Mesodermal cell (in vitro differentiated cells): ENCODE measurements around the gene OR10G6. TPM values are rescaled to one million over a fixed set of nuclear protein-coding genes. Genes with fewer than 3 reads are reported as not detected.
"Not testable (repeated sequence)": the region's sequence is repeated elsewhere in the genome, so short reads cannot be mapped to it uniquely, and the experiment has no call there.

Experiments
- H3K27ac ChIP-seq: 2 replicates; pipeline ENCODE4 v1.7.0; 2013; ENCODE audit warnings: mild to moderate bottlenecking, low read depth, low read length, moderate library complexity; ENCODE audit not compliant: severe bottlenecking
- H3K36me3 ChIP-seq: 2 replicates; pipeline ENCODE4 v1.7.1; 2013; ENCODE audit warnings: mild to moderate bottlenecking, low read length, moderate library complexity; ENCODE audit not compliant: control insufficient read depth, insufficient read depth
- H3K4me1 ChIP-seq: one replicate; pipeline ENCODE4 v1.7.1; 2013; ENCODE audit warnings: mild to moderate bottlenecking, low read length; ENCODE audit not compliant: insufficient read depth, control insufficient read depth, poor library complexity, severe bottlenecking
- H3K4me3 ChIP-seq: 2 replicates; pipeline ENCODE4 v1.7.0; 2013; ENCODE audit warnings: low read length, control low read depth, mild to moderate bottlenecking; ENCODE audit not compliant: insufficient read depth, poor library complexity, severe bottlenecking; ENCODE audit errors: extremely low read depth
- H3K9me3 ChIP-seq: 2 replicates; pipeline ENCODE4 v1.7.1; 2013; ENCODE audit warnings: mild to moderate bottlenecking, low read length, moderate library complexity; ENCODE audit not compliant: control insufficient read depth
- WGBS, 2 experiments: methylation state at CpG; one replicate each; pipeline ENCODE4 v1.1.5; 2013; ENCODE audit warnings: missing lambda C conversion rate in 2 of 2; ENCODE audit not compliant: insufficient coverage in 2 of 2; 5-methylcytosine and 5-hydroxymethylcytosine counted together
- polyA plus RNA-seq, 2 experiments: library from polyadenylated mRNA; stranded (reverse); fragments of 50-300 nt; gene quantifications; one replicate each; pipeline ENCODE4 v1.2.3, GENCODE V29; 2013

The OR10G6 gene
- not detected for polyA plus RNA-seq (2013, experiment 1 of 2)
- polyA plus RNA-seq (2013, experiment 2 of 2) = not detected

- Histone ChIP-seq H3K9me3 (no peaks in the 10 kb centered on the region), H3K4me1 (no peaks in the 10 kb centered on the region), H3K36me3 (no peaks in the 10 kb centered on the region), H3K27ac (no peak within 1 kb of the TSS), H3K4me3 (no peak within 1 kb of the TSS)
- 88 to 100% methylated on average over 1 of the region's 1 CpG for WGBS, 2 experiments
Observed at GRCh38 chr11:123995119-123995518, at the start of gene OR10G6. OR10G6 (minus strand) TSS chr11:123995161; CDS start chr11:123995161, 0 bp downstream.

- no peaks in the 10 kb centered on the region for H3K4me1 ChIP-seq
- H3K4me3 ChIP-seq = no peak overlapping the region
- 74 to 100% methylated on average over 1 to 2 of the region's 4 CpGs for WGBS, 2 experiments
- H3K27ac ChIP-seq = no peak overlapping the region
- no peaks in the 10 kb centered on the region for H3K36me3 ChIP-seq
- no peaks in the 10 kb centered on the region for H3K9me3 ChIP-seq
Observed at GRCh38 chr11:124043420-124043819, 48.5 kb upstream of the OR10G6 start.

- no peaks in the 10 kb centered on the region for H3K4me1 ChIP-seq
- no peak within 1 kb of the TSS for H3K4me3 ChIP-seq
- 20% methylated on average over 1 of the region's 1 CpG; no CpG with 5 or more reads in 1 of the 2 experiments for WGBS, 2 experiments
- H3K9me3 ChIP-seq = no peaks in the 10 kb centered on the region
- H3K36me3 ChIP-seq = no peaks in the 10 kb centered on the region
- no peak within 1 kb of the TSS for H3K27ac ChIP-seq
Observed at GRCh38 chr11:124041254-124041653, 46.3 kb upstream of the OR10G6 start, which contains the start of gene OR10G7. OR10G7 (minus strand) TSS chr11:124041325; CDS start chr11:124039001, 2,324 bp downstream.

GRCh38 chr11:124039557-124039956 is 44.6 kb upstream of the OR10G6 start:
- 85 to 89% methylated on average over 4 to 7 of the region's 9 CpGs for WGBS, 2 experiments
- H3K9me3 ChIP-seq = no peaks in the 10 kb centered on the region
- no peak overlapping the region for H3K27ac ChIP-seq
- H3K4me1 ChIP-seq = no peaks in the 10 kb centered on the region
- H3K36me3 ChIP-seq = no peaks in the 10 kb centered on the region
- no peak overlapping the region for H3K4me3 ChIP-seq

- Histone ChIP-seq H3K4me1 (no peaks in the 10 kb centered on the region), H3K4me3 (no peak overlapping the region), H3K9me3 (no peaks in the 10 kb centered on the region), H3K36me3 (no peaks in the 10 kb centered on the region), H3K27ac (no peak overlapping the region)
- 89% methylated on average over 1 of the region's 1 CpG; no CpG with 5 or more reads in 1 of the 2 experiments for WGBS, 2 experiments
Observed at GRCh38 chr11:124036666-124037065, 41.7 kb upstream of the OR10G6 start.

GRCh38 chr11:124026498-124026897 is 31.5 kb upstream of the OR10G6 start, which contains the start of gene OR10G8:
OR10G8 (plus strand) TSS chr11:124026798; CDS start chr11:124029623, 2,825 bp downstream.
- H3K27ac ChIP-seq = no peak within 1 kb of the TSS
- H3K4me3 ChIP-seq = no peak within 1 kb of the TSS
- no peaks in the 10 kb centered on the region for H3K36me3 ChIP-seq
- no peaks in the 10 kb centered on the region for H3K4me1 ChIP-seq
- WGBS, 2 experiments = 100% methylated on average over 1 of the region's 2 CpGs
- no peaks in the 10 kb centered on the region for H3K9me3 ChIP-seq

- H3K27ac ChIP-seq, H3K36me3 ChIP-seq, H3K4me1 ChIP-seq, H3K4me3 ChIP-seq, H3K9me3 ChIP-seq: not testable (repeated sequence)
- 91 to 92% methylated on average over 1 to 2 of the region's 9 CpGs for WGBS, 2 experiments
Observed at GRCh38 chr11:124015837-124016236, 20.9 kb upstream of the OR10G6 start.

- Histone ChIP-seq H3K4me1 (no peaks in the 10 kb centered on the region), H3K9me3 (no peaks in the 10 kb centered on the region), H3K27ac (no peak within 1 kb of the TSS), H3K4me3 (no peak within 1 kb of the TSS), H3K36me3 (no peaks in the 10 kb centered on the region)
- no CpG with 5 or more reads among the region's 2 CpGs for whole genome bisulfite sequencing, 2 experiments
Observed at GRCh38 chr11:124012697-124013096, 17.7 kb upstream of the OR10G6 start, which contains the start of gene OR10G4. OR10G4 (plus strand) TSS chr11:124012997; CDS start chr11:124015575, 2,578 bp downstream.

- H3K4me3 ChIP-seq = no peak overlapping the region
- no peak overlapping the region for H3K27ac ChIP-seq
- H3K4me1 ChIP-seq = no peaks in the 10 kb centered on the region
- 96 to 100% methylated on average over 2 to 3 of the region's 5 CpGs for WGBS, 2 experiments
- H3K9me3 ChIP-seq = no peaks in the 10 kb centered on the region
- no peaks in the 10 kb centered on the region for H3K36me3 ChIP-seq
Observed at GRCh38 chr11:123979311-123979710, 15.7 kb downstream of the OR10G6 start.

GRCh38 chr11:123977731-123978347 is 17.1 kb downstream of the OR10G6 start, which contains the start of gene OR10S1:
OR10S1 (minus strand) TSS chr11:123977781; CDS start chr11:123977664, 117 bp downstream.
- H3K4me3 ChIP-seq = no peak within 1 kb of the TSS
- no peaks in the 10 kb centered on the region for H3K36me3 ChIP-seq
- no peaks in the 10 kb centered on the region for H3K4me1 ChIP-seq
- no peaks in the 10 kb centered on the region for H3K9me3 ChIP-seq
- H3K27ac ChIP-seq = no peak within 1 kb of the TSS
